OCI-LY7 (cell line): ENCODE measurements around the gene NAA10. TPM values are rescaled to one million over a fixed set of nuclear protein-coding genes. Genes with fewer than 3 reads are reported as not detected.
A peak's percentile ranks its signal among the peaks of the same experiment; 100 is the strongest.

Source experiments
- BruUV-seq: library from RNA; stranded (reverse); fragments of 400-500 nt; replicated peaks from 2 replicates; lab custom pipeline; 2021; lab: Mats Ljungman, UMichigan
- CTCF ChIA-PET: fragments of 300-600 bp; sonication (Branson Sonifier 250); formaldehyde crosslinking; loops from one replicate; lab custom pipeline; 2022; ENCODE audit warnings: antibody characterized with exemption; ENCODE audit not compliant: unreplicated experiment; lab: Charles Lee
- POLR2A ChIA-PET: fragments of 300-600 bp; sonication (Branson Sonifier 250); formaldehyde crosslinking; loops from one replicate; lab custom pipeline; 2022; ENCODE audit warnings: antibody characterized with exemption; lab: Charles Lee
- DNase-seq: peaks from one replicate; pipeline ENCODE4 v3.0.0-alpha.2; 2015; ENCODE audit warnings: low spot score
- H2AFZ ChIP-seq: fragments of 200-600 bp; sonication (generic), shearing (Covaris generic); 2 replicates; pipeline ENCODE4 v1.6.1; 2014; ENCODE audit warnings: mild to moderate bottlenecking, antibody characterized with exemption, low read length, moderate library complexity
- H3K27ac ChIP-seq: fragments of 200-600 bp; sonication (generic); 2 replicates; pipeline ENCODE4 v1.5.1; 2014; ENCODE audit warnings: mixed run types, low read depth, mild to moderate bottlenecking, moderate library complexity, low read length, inconsistent platforms; ENCODE audit not compliant: poor library complexity, severe bottlenecking
- H3K36me3 ChIP-seq: fragments of 200-600 bp; sonication (generic); 2 replicates; pipeline ENCODE4 v1.6.1; 2014; ENCODE audit warnings: mild to moderate bottlenecking, antibody characterized with exemption, low read length, moderate library complexity, mixed read lengths; ENCODE audit not compliant: insufficient read depth
- H3K4me1 ChIP-seq: fragments of 200-600 bp; sonication (generic); 2 replicates; pipeline ENCODE4 v1.5.1; 2014; ENCODE audit warnings: mild to moderate bottlenecking, low read length; ENCODE audit not compliant: insufficient read depth, poor library complexity, severe bottlenecking
- H3K4me2 ChIP-seq: fragments of 200-600 bp; sonication (generic); 2 replicates; pipeline ENCODE4 v1.6.1; 2014; ENCODE audit warnings: mild to moderate bottlenecking, low read length
- H3K4me3 ChIP-seq: fragments of 200-600 bp; sonication (generic); 2 replicates; pipeline ENCODE4 v1.5.1; 2014; ENCODE audit warnings: mild to moderate bottlenecking, low read depth, low read length; ENCODE audit not compliant: poor library complexity, severe bottlenecking
- H3K79me2 ChIP-seq: fragments of 200-600 bp; sonication (generic); 2 replicates; pipeline ENCODE4 v1.6.1; 2016; ENCODE audit warnings: low read depth, mild to moderate bottlenecking, low read length, moderate library complexity, mixed read lengths; ENCODE audit not compliant: insufficient read depth
- H3K9me2 ChIP-seq: fragments of 200-600 bp; sonication (generic); 2 replicates; pipeline ENCODE4 v1.6.1; 2016; ENCODE audit warnings: mild to moderate bottlenecking, low read length, mixed read lengths; ENCODE audit not compliant: insufficient read depth
- H3K9me3 ChIP-seq: fragments of 200-600 bp; sonication (generic); 2 replicates; pipeline ENCODE4 v1.6.1; 2014; ENCODE audit warnings: mild to moderate bottlenecking, mixed run types, low read length, mixed read lengths
- H4K20me1 ChIP-seq: fragments of 200-600 bp; sonication (generic); 2 replicates; pipeline ENCODE4 v1.6.1; 2014; ENCODE audit warnings: mild to moderate bottlenecking, antibody characterized with exemption, low read length, moderate library complexity, mixed read lengths; ENCODE audit not compliant: insufficient read depth
- CTCF ChIP-seq: fragments of 200-600 bp; sonication (generic); conservative IDR thresholded peaks from 2 replicates; pipeline ENCODE4 v1.5.1; 2014; ENCODE audit warnings: mild to moderate bottlenecking, antibody characterized with exemption, low read length, moderate library complexity, mixed read lengths
- EZH2phosphoT487 ChIP-seq: fragments of 200-600 bp; sonication (generic); IDR thresholded peaks from 2 replicates; pipeline ENCODE4 v1.6.1; 2018; ENCODE audit warnings: low read depth, borderline replicate concordance, mild to moderate bottlenecking, mixed run types, antibody characterized with exemption, low read length, moderate library complexity, mixed read lengths
- intact Hi-C: fragments of 100-400 bp; cut with micrococcal nuclease; formaldehyde crosslinking; loops from one replicate; pipeline ENCODE4 v1.10.0; 2022; ENCODE audit not compliant: unreplicated experiment
- total RNA-seq, 2 experiments: library from RNA; depleted of rRNA in 1 of 2; stranded (reverse); fragments of >200 nt in 1 of 2; shearing (Covaris generic) in 1 of 2; gene quantifications; 2 replicates each; pipeline ENCODE4 v1.2.3, GENCODE V29; 2014 to 2022

NAA10 gene
- total RNA-seq, 2 experiments from 2014 or later: 82.7 to 105 TPM

GRCh38 chrX:153947009-153947769 lies 12.4 kb upstream of the NAA10 start:
- BruUV-seq: no TSS peak
- peaks cover 16% of the 10 kb centered on the region for H3K4me1 ChIP-seq
- ChIA-PET CTCF (interaction anchor here (0.6 to 1.5 kb wide), 2 partner anchors 21 to 22 kb away, joined by 3 to 11 read pairs; no protein-coding TSS in a partner anchor), POLR2A (interaction anchor here (1.0 kb wide), 1 partner anchor 22 kb away, joined by 4 read pairs; no protein-coding TSS in a partner anchor)
- no peak overlapping the region for H3K27ac ChIP-seq
- no peaks in the 10 kb centered on the region for H3K9me2 ChIP-seq
- H4K20me1 ChIP-seq: no peaks in the 10 kb centered on the region
- DNase-seq: peak; percentile 86
- H2AFZ ChIP-seq: no peak overlapping the region
- H3K9me3 ChIP-seq: no peaks in the 10 kb centered on the region
- TF ChIP-seq EZH2phosphoT487 (no peak), CTCF (peak; percentile 88)
- intact Hi-C loops: loop anchor here (1.0 kb wide), 2 partner anchors 23 to 183 kb away; partner anchors contain the start of gene PLXNB3
- H3K4me3 ChIP-seq: no peak overlapping the region
- H3K4me2 ChIP-seq: no peak overlapping the region
- H3K79me2 ChIP-seq: no peaks in the 10 kb centered on the region
- peaks cover 58% of the 10 kb centered on the region for H3K36me3 ChIP-seq

GRCh38 chrX:153945956-153946943 lies 11.4 kb upstream of the NAA10 start:
- ChIA-PET POLR2A (interaction anchor here (0.7 to 1.2 kb wide), 2 partner anchors 21 to 23 kb away, joined by 4 read pairs; no protein-coding TSS in a partner anchor), CTCF (interaction anchor here (0.6 to 1.5 kb wide), 2 partner anchors 21 to 22 kb away, joined by 3 to 11 read pairs; no protein-coding TSS in a partner anchor)
- no peak overlapping the region for H3K4me2 ChIP-seq
- no peak overlapping the region for H2AFZ ChIP-seq
- no peaks in the 10 kb centered on the region for H3K79me2 ChIP-seq
- BruUV-seq: no TSS peak
- H3K27ac ChIP-seq: no peak overlapping the region
- no peaks in the 10 kb centered on the region for H3K9me2 ChIP-seq
- no peak overlapping the region for H3K4me3 ChIP-seq
- H3K4me1 ChIP-seq: peaks cover 16% of the 10 kb centered on the region
- no peaks in the 10 kb centered on the region for H4K20me1 ChIP-seq
- no peaks in the 10 kb centered on the region for H3K9me3 ChIP-seq
- intact Hi-C loops: no loop called here
- no peak for DNase-seq
- peaks cover 49% of the 10 kb centered on the region for H3K36me3 ChIP-seq
- TF ChIP-seq EZH2phosphoT487 (no peak), CTCF (no peak)
